GM04504 (cell line): ENCODE results near the gene VCL.
A peak's percentile ranks its signal among the peaks of the same experiment; 100 is the strongest.

Source experiments
- DNase-seq: peaks from one replicate; pipeline ENCODE4 v3.0.0-alpha.2; 2012; ENCODE audit warnings: low read depth

The VCL gene

GRCh38 chr10:74076961-74077360 lies 79.0 kb downstream of the VCL start:
- DNase-seq, result no peak

DNA sequence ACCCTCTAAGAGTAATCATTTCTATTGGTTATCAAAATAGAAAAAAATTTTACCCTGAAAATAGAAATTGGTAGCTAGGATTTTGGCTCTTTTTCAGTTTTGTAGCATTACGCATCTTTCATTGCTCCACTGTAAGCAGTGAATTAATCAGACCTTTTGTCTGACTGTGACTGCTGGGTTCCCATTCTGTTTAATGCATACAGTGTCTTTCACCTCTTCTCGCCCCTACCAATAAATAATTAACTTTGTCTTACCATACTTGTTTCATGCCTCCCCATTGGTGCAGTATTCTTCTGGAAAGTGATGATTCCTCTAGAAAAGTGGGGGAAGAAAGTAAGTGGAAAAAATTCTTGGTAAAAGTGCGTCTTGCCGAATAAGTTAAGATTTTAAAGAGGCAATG lies 79.5 kb downstream of the VCL start:
- no peak for DNase-seq

- no peak for DNase-seq
These were observed 80.1 kb downstream of the VCL start for GRCh38 chr10:74078037-74078436.

DNA sequence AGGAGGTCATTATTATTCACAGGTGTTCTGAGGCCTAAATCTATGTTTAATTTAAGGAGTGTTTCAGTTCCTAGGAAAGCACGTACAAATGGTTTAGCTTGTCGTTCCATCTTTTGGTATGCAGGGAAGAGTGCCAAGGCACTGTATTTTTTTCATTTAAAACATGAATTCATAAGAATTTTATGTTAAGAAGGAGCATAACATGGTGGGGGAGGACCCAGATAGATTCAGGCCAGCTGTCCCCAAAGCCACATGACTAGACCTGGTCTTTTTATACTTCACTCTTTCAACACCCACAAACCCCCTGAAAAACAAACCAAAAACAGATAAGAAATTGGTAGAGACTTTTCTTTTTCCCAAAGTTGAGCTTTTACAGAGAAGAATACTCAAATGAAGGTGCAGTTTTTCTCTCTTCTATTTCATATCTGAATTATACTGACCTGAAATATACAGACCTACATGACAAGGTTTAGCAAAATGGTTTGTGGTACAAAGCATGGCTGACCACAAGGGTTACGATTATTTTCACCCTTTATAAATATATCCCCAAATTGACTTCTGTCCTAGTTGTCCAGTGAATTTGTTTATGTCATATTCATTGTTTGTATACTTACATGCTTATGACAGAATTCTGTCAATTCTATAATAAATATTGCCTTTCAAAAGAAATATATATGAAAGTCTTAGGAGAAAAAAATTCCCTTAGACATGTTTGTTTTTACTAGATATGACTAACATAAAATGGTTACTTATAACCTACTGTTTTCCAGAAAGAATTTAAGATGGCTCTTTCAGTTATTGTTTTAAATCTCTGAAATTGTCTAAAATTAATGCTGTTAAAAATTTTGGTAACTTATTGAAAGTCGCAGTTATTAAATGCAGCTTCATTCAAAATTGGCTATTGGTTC lies 81.4 kb downstream of the VCL start:
- no peak for DNase-seq

- no peak for DNase-seq
These were observed 82.1 kb downstream of the VCL start for GRCh38 chr10:74079936-74080590.

DNA sequence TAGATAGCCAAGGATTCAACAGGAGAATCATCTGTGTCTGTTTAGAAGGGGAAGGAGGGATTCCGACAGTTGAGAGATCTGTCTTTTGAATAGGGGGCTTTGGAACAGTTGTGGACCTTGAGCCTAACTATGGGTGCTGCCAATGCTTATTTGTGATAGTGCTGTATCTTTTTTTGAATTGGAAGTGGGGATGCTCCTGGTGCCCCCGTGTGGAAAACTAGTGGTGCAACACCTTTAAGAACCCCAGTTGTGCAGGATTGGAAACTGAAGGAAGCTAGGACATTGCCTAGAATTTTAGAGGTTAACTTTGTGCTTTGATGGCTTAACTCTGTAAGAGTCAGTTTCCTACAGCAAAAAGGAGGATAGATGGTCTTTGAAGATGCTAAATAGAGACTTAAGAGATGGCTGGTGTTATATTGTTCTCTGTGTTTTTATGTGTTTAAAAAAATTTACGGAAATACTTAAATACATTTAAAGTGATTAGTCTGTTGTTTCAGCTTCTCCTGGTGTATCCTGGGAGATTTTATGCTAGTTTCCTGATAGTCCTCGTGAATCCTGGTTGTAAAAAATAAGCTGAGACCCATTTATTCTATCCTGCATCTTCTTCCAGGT lies 83.4 kb downstream of the VCL start:
- DNase-seq, result peak; percentile 37

DNA sequence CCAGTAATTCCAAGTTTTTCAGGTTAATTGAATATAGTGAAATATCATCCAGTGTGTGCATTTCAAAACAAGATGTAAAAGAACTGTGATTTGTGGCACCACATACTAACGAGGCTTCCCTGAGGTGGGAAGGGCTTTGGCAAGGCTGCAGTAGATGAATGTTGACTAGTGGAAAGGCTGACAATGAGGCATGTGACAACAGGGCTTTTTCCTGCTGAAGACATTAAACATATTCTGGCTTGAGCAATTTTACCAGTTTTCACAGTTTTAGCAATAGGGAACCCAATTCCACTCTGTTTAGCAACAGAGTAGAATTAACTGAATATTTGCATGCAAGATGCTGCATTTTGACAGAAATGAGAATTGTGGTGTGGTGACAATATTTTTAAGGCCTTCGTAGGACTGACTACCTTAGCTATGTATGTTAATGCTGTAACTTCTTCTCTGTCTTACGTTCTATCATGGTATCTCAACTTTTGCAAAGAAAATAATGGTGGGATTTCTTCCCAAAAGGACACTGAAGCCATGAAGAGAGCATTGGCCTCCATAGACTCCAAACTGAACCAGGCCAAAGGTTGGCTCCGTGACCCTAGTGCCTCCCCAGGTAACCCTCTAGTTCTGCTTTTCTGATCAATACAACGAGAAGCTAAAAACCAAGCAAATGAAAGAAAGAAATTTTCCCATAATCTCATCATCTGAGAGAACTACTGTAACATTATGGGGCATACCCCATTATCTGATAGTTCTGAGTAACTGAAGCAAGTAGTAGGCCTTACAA lies 84.2 kb downstream of the VCL start:
- DNase-seq, result no peak

GRCh38 chr10:74083304-74083703 lies 85.4 kb downstream of the VCL start:
- no peak for DNase-seq

DNA sequence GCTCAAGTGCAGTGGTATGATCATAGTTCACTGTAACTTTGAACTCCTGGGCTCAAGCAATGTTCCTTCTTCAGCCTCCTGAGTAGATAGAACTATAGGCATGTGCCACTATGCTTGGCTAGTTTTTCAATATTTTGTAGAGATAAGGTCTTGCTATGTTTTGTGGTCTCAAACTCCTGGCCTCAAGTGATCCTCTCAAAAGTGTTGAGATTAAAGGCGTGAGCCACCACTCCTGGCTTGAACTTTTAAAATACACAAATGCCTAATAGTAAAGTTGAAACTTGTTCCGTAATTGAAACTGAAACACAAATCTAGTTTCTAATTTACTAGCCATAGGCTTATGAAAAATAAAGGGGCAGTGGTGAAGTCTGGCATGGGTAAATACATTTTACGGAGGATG lies 87.0 kb downstream of the VCL start:
- DNase-seq, result no peak

- DNase-seq, result no peak
These were observed 88.4 kb downstream of the VCL start for GRCh38 chr10:74086317-74086716.

GRCh38 chr10:74088722-74089121 lies 90.8 kb downstream of the VCL start:
- DNase-seq, result no peak

- DNase-seq, result no peak
These were observed 94.5 kb downstream of the VCL start for GRCh38 chr10:74092372-74092771.

DNA sequence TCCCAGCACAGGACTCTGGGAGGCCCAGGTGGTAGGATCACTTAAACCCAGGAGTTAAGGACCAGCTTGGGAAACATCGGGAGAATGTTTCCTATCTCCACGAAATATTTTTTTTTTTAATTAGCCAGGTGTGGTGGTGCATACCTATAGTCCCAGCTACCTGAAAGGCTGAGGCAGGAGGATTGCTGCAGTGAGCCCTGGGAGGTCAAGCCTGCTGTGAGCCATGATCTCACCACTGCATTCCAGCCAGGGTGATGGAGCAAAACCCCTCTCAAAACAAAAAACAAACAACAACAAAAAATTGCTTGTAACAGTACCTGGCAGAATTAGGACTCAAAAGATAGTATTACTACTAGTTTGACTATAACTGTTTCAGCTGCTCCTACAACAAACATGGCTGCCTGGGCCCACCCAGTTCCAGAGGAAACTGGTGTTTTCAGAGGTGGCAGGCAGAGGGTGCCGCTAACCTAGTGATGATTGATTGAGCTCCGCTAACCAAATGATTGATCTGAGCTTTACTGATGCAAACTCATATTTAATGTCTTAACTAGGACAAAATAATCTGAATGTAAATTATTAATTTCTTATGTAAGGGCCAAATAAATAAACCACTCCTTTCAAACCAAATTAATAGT lies 95.7 kb downstream of the VCL start:
- no peak for DNase-seq

- DNase-seq, result no peak
These were observed 96.3 kb downstream of the VCL start for GRCh38 chr10:74094231-74094630.

- DNase-seq, result no peak
These were observed 98.9 kb downstream of the VCL start for GRCh38 chr10:74096777-74097176.

- no peak for DNase-seq
These were observed 99.9 kb downstream of the VCL start for GRCh38 chr10:74097776-74098175.

- DNase-seq, result no peak
These were observed 101.5 kb downstream of the VCL start for GRCh38 chr10:74099420-74099819.

DNA sequence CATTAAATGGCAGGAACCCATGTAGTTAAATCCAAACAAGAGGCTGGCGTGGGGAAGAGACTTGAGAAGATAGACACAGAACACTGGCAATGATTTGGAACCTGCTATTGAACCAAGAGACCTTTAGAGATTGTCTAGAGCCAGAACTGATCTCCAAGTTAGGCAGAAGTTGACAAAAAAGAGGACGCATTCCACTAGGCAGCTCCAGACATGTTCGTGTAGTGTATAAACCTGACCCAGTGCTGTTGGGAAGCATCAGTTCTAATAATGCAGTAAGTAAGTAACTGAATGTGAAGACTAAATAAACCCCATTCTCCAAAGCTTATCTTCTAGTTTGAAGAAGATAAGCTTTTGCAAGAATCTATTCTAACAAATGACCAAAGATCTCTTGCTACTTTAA lies 101.9 kb downstream of the VCL start:
- no peak for DNase-seq

GRCh38 chr10:74103560-74104258 lies 105.8 kb downstream of the VCL start:
- DNase-seq, result no peak

DNA sequence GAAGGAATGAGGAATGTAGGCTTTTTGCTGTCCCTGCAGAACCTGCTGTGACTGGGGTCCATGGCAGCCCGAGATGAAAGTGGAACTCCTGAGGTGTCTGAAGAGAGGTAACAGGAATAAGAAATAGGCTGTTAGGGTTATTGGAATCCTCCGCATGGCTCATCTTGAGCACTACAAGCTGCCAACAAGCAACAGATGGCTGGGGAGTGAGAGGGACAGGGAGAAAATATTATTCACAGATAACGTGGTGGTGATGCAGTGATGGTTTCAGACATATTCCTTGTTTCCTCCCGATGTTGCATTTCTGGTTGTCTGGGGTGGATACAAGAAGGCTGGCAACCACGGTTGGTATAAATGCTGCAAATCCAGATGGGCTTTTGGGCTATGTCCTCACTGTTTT lies 106.6 kb downstream of the VCL start:
- no peak for DNase-seq

DNA sequence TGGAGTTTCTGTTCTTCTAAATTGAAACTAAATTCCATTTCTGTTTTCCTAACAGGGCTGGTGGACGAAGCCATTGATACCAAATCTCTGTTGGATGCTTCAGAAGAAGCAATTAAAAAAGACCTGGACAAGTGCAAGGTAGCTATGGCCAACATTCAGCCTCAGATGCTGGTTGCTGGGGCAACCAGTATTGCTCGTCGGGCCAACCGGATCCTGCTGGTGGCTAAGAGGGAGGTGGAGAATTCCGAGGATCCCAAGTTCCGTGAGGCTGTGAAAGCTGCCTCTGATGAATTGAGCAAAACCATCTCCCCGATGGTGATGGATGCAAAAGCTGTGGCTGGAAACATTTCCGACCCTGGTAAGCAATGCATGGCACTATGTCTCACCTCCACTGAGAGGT lies 107.1 kb downstream of the VCL start:
- no peak for DNase-seq
